ENCODE measurements around the gene OTP.

The OTP gene

GRCh38 chr5:77637998-77638762 lies at the start of gene OTP:
Gene OTP (minus strand): TSS chr5:77638713. CDS start chr5:77638549, 164 bp downstream.
- DNase-seq: no peak

- DNase-seq: no peak
These were observed 44.7 kb upstream of the OTP start for GRCh38 chr5:77683171-77683732.

GRCh38 chr5:77670526-77670925 lies 32.0 kb upstream of the OTP start:
- DNase-seq: no peak

- DNase-seq: no peak
These were observed 31.2 kb upstream of the OTP start for GRCh38 chr5:77669677-77670076.

- DNase-seq: no peak
These were observed 24.8 kb upstream of the OTP start for GRCh38 chr5:77663090-77663863.

- no peak for DNase-seq
These were observed 24.1 kb upstream of the OTP start for GRCh38 chr5:77662635-77663034.

GRCh38 chr5:77658662-77659061 lies 20.1 kb upstream of the OTP start:
- no peak for DNase-seq

GRCh38 chr5:77651343-77651742 lies 12.8 kb upstream of the OTP start:
- DNase-seq: no peak

- DNase-seq: no peak
These were observed 12.2 kb upstream of the OTP start for GRCh38 chr5:77650686-77651085.

GRCh38 chr5:77649776-77650175 lies 11.3 kb upstream of the OTP start:
- no peak for DNase-seq

- DNase-seq: no peak
These were observed 7.6 kb upstream of the OTP start for GRCh38 chr5:77645995-77646639.

GRCh38 chr5:77645158-77645994 lies 6.9 kb upstream of the OTP start:
- peak; percentile 76 for DNase-seq

- DNase-seq: no peak
These were observed 6.1 kb upstream of the OTP start for GRCh38 chr5:77644371-77645157.

- DNase-seq: no peak
These were observed 5.3 kb upstream of the OTP start for GRCh38 chr5:77643654-77644370.

GRCh38 chr5:77642738-77643653 lies 4.5 kb upstream of the OTP start:
- DNase-seq: no peak

GRCh38 chr5:77641963-77642737 lies 3.6 kb upstream of the OTP start:
- no peak for DNase-seq

- no peak for DNase-seq
These were observed 3.0 kb upstream of the OTP start for GRCh38 chr5:77641397-77641943.

GRCh38 chr5:77640589-77641396 lies 2.3 kb upstream of the OTP start:
- DNase-seq: no peak
